ENCODE data around the gene MAML2.

DNA sequence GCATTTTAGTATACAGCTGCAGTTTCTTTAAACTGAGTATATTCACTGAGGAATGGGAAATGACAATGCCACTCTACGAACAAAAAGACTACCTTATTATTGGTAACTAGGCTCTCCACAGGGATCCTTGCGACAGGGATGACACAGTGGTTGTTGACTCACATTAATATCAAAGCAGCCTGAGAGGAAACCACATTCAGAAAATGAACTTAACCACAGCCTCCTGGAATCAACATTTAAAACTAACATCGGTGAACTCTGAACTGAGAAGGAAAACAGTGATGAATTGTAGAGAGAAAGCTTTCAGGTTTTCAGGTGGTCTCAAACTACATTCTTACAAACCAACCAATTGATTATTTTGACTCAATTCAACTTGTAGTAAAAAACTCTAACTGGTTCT is 328.8 kb downstream of the MAML2 start:
- TF ChIP-seq GATA2 (IDR thresholded peaks at IDR 0.05; ENCODE audit: low read depth, low read length) (no peak), GATA3 (IDR thresholded peaks at IDR 0.05; ENCODE audit: low read depth, low read length) (no peak)
